Uterus (tissue), 4 donors: ENCODE data around the gene SLC12A9. TPM values are rescaled to one million over a fixed set of nuclear protein-coding genes. Genes with fewer than 3 reads are reported as not detected.
"Not testable (repeated sequence)": the region's sequence is repeated elsewhere in the genome, so short reads cannot be mapped to it uniquely, and the experiment has no call there.

ENCODE experiments used
- DNase-seq, 2 donors: peaks; one replicate each; pipeline ENCODE4 v3.0.0-alpha.2; 2019 to 2020
- H3K27ac ChIP-seq, 2 donors: fragments of 200-600 bp; sonication (generic); 1 replicate in 1 of 2; 2 replicates in 1 of 2; pipeline ENCODE4 v1.5.1; 2016 to 2018
- H3K27me3 ChIP-seq, 2 donors: fragments of 200-600 bp; sonication (generic); one replicate each; pipeline ENCODE4 v1.5.1; 2018 to 2019; ENCODE audit warnings: control low read depth in 1 of 2
- H3K36me3 ChIP-seq, 2 donors: fragments of 200-600 bp; sonication (generic); one replicate each; pipeline ENCODE4 v1.5.1; 2019; ENCODE audit warnings: control low read depth in 1 of 2
- H3K4me1 ChIP-seq, 2 donors: fragments of 200-600 bp; sonication (generic); one replicate each; pipeline ENCODE4 v1.5.1; 2018 to 2019; ENCODE audit warnings: control low read depth in 1 of 2
- H3K4me3 ChIP-seq, 2 donors: fragments of 200-600 bp; sonication (generic); 1 replicate in 1 of 2; 2 replicates in 1 of 2; pipeline ENCODE4 v1.5.1; 2018 to 2019; ENCODE audit warnings: mild to moderate bottlenecking in 1 of 2
- H3K9me3 ChIP-seq, 2 donors: fragments of 200-600 bp; sonication (generic); one replicate each; pipeline ENCODE4 v1.5.1; 2019; ENCODE audit warnings: control low read depth in 1 of 2
- POLR2A ChIP-seq, 2 donors: fragments of 450-650 bp; IDR thresholded peaks; one replicate each; pipeline ENCODE4 v1.6.1; 2016; ENCODE audit warnings: antibody characterized with exemption in 2 of 2, mild to moderate bottlenecking in 1 of 2, moderate library complexity in 1 of 2
- intact Hi-C: fragments of 100-400 bp; cut with DNase I; formaldehyde crosslinking; loops from one replicate; pipeline ENCODE4 v1.15.1; 2023; ENCODE audit warnings: low total_unique reads
- total RNA-seq, 4 donors: library from RNA; depleted of rRNA in 3 of 4; stranded (reverse); fragments of >200 nt in 3 of 4; gene quantifications; one replicate each; pipeline versions ENCODE4 v1.1.0 to v1.2.4, GENCODE V29; 2014 to 2023
- TF ChIP-seq, protein P1 (sequence below), 4 experiments: fragments of 200-600 bp in 2 of 4; fragments of 450-650 bp in 2 of 4; sonication (generic) in 2 of 4; IDR thresholded peaks; one replicate each; pipeline ENCODE4 v1.5.1; 2016 to 2019; ENCODE audit warnings: antibody characterized with exemption in 4 of 4, mild to moderate bottlenecking in 2 of 4, moderate library complexity in 1 of 4
- donor health status: DM: yes; HTN: yes; CAD: no.

The SLC12A9 gene
- total RNA-seq, 4 donors from 2014 or later: 9.0 to 36.9 (median 25.9) TPM

DNA sequence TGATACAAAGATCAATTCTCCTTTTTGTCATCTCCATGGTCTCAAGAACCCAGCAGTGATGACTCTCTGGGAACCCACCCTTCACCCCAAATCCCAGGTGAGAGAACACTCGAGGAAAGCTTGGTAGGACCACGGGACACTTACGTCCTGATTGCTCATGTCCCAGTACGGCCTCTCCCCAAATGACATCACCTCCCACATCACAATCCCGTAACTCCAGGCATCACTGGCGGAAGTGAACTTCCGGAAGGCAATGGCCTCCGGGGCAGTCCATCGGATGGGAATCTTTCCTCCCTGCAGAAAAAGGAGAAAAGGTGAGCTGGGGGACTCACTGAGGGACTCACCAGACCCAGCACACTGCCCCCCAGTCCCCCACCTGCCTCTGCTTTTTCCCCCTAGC lies 46.2 kb upstream of the SLC12A9 start:
- intact Hi-C loops: no loop called here
- no peak for TF ChIP-seq POLR2A (IDR thresholded peaks at IDR 0.05)
- TF ChIP-seq, protein P1, sequence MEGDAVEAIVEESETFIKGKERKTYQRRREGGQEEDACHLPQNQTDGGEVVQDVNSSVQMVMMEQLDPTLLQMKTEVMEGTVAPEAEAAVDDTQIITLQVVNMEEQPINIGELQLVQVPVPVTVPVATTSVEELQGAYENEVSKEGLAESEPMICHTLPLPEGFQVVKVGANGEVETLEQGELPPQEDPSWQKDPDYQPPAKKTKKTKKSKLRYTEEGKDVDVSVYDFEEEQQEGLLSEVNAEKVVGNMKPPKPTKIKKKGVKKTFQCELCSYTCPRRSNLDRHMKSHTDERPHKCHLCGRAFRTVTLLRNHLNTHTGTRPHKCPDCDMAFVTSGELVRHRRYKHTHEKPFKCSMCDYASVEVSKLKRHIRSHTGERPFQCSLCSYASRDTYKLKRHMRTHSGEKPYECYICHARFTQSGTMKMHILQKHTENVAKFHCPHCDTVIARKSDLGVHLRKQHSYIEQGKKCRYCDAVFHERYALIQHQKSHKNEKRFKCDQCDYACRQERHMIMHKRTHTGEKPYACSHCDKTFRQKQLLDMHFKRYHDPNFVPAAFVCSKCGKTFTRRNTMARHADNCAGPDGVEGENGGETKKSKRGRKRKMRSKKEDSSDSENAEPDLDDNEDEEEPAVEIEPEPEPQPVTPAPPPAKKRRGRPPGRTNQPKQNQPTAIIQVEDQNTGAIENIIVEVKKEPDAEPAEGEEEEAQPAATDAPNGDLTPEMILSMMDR (IDR thresholded peaks at IDR 0.05): no peak
- Histone ChIP-seq H3K27ac (peak overlapping the region; percentile 92 to 93), H3K9me3 (no peaks in the 10 kb centered on the region), H3K4me3 (no peak overlapping the region), H3K36me3 (no peaks in the 10 kb centered on the region), H3K27me3 (no peaks in the 10 kb centered on the region), H3K4me1 (peaks cover 3 to 15% of the 10 kb centered on the region in 2 donors)
- DNase-seq: no peak

DNA sequence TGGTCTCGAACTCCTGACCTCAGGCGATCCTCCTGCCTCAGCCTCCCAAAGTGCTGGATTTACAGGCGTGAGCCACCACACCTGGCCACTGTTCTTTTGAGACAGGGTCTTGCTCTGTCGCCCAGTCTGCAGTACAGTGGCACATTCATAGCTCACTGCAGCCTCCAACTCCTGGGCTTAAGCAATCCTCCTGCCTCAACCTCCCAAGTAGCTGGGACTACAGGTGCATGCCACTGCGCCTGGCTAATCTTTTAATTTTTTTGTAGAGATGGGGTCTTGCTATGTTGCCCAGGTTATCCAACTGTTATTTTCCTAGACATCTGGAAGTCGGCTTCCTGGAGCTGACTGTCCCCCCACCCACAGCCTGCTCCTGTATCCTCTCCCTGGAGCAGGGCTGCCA lies 45.6 kb upstream of the SLC12A9 start:
- H3K27ac ChIP-seq: peak overlapping the region; percentile 92 to 93
- DNase-seq, H3K27me3 ChIP-seq, H3K9me3 ChIP-seq, H3K36me3 ChIP-seq, H3K4me3 ChIP-seq, intact Hi-C loops: not testable (repeated sequence)
- peaks cover 3 to 13% of the 10 kb centered on the region in 2 donors for H3K4me1 ChIP-seq

GRCh38 chr7:100808354-100808875 lies 44.1 kb upstream of the SLC12A9 start:
- no peak for DNase-seq
- Histone ChIP-seq H3K4me1 (peaks cover 3 to 5% of the 10 kb centered on the region in 2 donors), H3K4me3 (no peak overlapping the region), H3K9me3 (no peaks in the 10 kb centered on the region), H3K27ac (peak overlapping the region in 1 of 2 donors; percentile 4), H3K36me3 (no peaks in the 10 kb centered on the region), H3K27me3 (no peaks in the 10 kb centered on the region)
- intact Hi-C loops: no loop called here
- TF ChIP-seq POLR2A (IDR thresholded peaks at IDR 0.05): no peak
- TF ChIP-seq, protein P1 (IDR thresholded peaks at IDR 0.05): no peak

- no peak for TF ChIP-seq POLR2A (IDR thresholded peaks at IDR 0.05)
- TF ChIP-seq, protein P1 (IDR thresholded peaks at IDR 0.05): no peak
- H3K4me1 ChIP-seq: no peaks in the 10 kb centered on the region
- no peaks in the 10 kb centered on the region for H3K36me3 ChIP-seq
These were observed 41.0 kb upstream of the SLC12A9 start for GRCh38 chr7:100811480-100811879.

GRCh38 chr7:100812729-100813128 lies 39.8 kb upstream of the SLC12A9 start:
- intact Hi-C loops: no loop called here
- H3K27ac ChIP-seq: no peak overlapping the region
- H3K9me3 ChIP-seq: no peaks in the 10 kb centered on the region
- TF ChIP-seq, protein P1 (IDR thresholded peaks at IDR 0.05): no peak
- TF ChIP-seq POLR2A (IDR thresholded peaks at IDR 0.05): no peak
- H3K4me1 ChIP-seq: no peaks in the 10 kb centered on the region
- no peaks in the 10 kb centered on the region for H3K36me3 ChIP-seq
- DNase-seq: no peak
- H3K4me3 ChIP-seq: no peak overlapping the region
- no peaks in the 10 kb centered on the region for H3K27me3 ChIP-seq

More at GRCh38 chr7:100811480-100811879, 41.0 kb upstream of the SLC12A9 start:
- no peak overlapping the region for H3K27ac ChIP-seq
- no peak overlapping the region for H3K4me3 ChIP-seq
- no peaks in the 10 kb centered on the region for H3K27me3 ChIP-seq
- intact Hi-C loops: no loop called here
- no peaks in the 10 kb centered on the region for H3K9me3 ChIP-seq
- DNase-seq: no peak

- H3K27ac ChIP-seq, H3K27me3 ChIP-seq, intact Hi-C loops, H3K9me3 ChIP-seq, H3K36me3 ChIP-seq, H3K4me1 ChIP-seq, DNase-seq, H3K4me3 ChIP-seq: not testable (repeated sequence)
These were observed 36.0 kb upstream of the SLC12A9 start for GRCh38 chr7:100816515-100816914.
